SK-N-SH treated with all-trans-retinoic acid at 6 μM for 48 hours (cell line): ENCODE results near the gene ETAA1.

Experiments used
- ATAC-seq: fragments of 200-7000 bp; cut with Tn5 transposase; 3 replicates; pipeline ENCODE4 v1.9.1; 2020; ENCODE audit warnings: mild to moderate bottlenecking, moderate library complexity
- ARNTL ChIP-seq: fragments of 450-650 bp; formaldehyde crosslinking; IDR thresholded peaks from 2 replicates; pipeline ENCODE4 v1.5.0; 2020; ENCODE audit warnings: low read depth, mild to moderate bottlenecking, moderate library complexity, borderline replicate concordance
- BACH2 ChIP-seq: fragments of 250-450 bp; sonication (Bioruptor Pico); IDR thresholded peaks from 2 replicates; pipeline ENCODE4 v1.9.0; 2021; ENCODE audit warnings: mild to moderate bottlenecking, borderline replicate concordance
- CREB5 ChIP-seq: fragments of 250-450 bp; sonication (Bioruptor Pico); IDR thresholded peaks from 2 replicates; pipeline ENCODE4 v1.5.1; 2020; ENCODE audit warnings: low read depth, mild to moderate bottlenecking, moderate library complexity
- CSDC2 ChIP-seq: fragments of 250-450 bp; sonication (Bioruptor Pico); IDR thresholded peaks from 2 replicates; pipeline ENCODE4 v1.5.0; 2020; ENCODE audit warnings: mild to moderate bottlenecking, moderate library complexity
- CSRNP3 ChIP-seq: fragments of 250-450 bp; sonication (Bioruptor Pico); IDR thresholded peaks from 2 replicates; pipeline ENCODE4 v1.5.1; 2021; ENCODE audit warnings: mild to moderate bottlenecking, moderate library complexity
- GLIS3 ChIP-seq: fragments of 250-450 bp; sonication (Bioruptor Pico); IDR thresholded peaks from 2 replicates; pipeline ENCODE4 v1.5.0; 2020; ENCODE audit warnings: mild to moderate bottlenecking, moderate library complexity
- ISL1 ChIP-seq: fragments of 250-450 bp; sonication (Bioruptor Pico); IDR thresholded peaks from 2 replicates; pipeline ENCODE4 v2.1.2; 2022; ENCODE audit warnings: mild to moderate bottlenecking, moderate library complexity
- OSR1 ChIP-seq: fragments of 250-450 bp; sonication (Bioruptor Pico); IDR thresholded peaks from 2 replicates; pipeline ENCODE4 v1.8.0; 2022; ENCODE audit warnings: moderate library complexity, mild to moderate bottlenecking, inconsistent platforms
- PATZ1 ChIP-seq: fragments of 250-450 bp; sonication (Bioruptor Pico); IDR thresholded peaks from 2 replicates; pipeline ENCODE4 v1.8.0; 2020; ENCODE audit warnings: mild to moderate bottlenecking, moderate library complexity, borderline replicate concordance
- POU6F1 ChIP-seq: fragments of 250-450 bp; sonication (Bioruptor Pico); IDR thresholded peaks from 2 replicates; pipeline ENCODE4 v1.8.0; 2021; ENCODE audit warnings: low read depth, mild to moderate bottlenecking, moderate library complexity, borderline replicate concordance
- PPARA ChIP-seq: fragments of 250-450 bp; sonication (Bioruptor Pico); IDR thresholded peaks from 2 replicates; pipeline ENCODE4 v1.5.0; 2020; ENCODE audit warnings: mild to moderate bottlenecking, borderline replicate concordance
- RARB ChIP-seq: fragments of 250-450 bp; sonication (Bioruptor Pico); IDR thresholded peaks from 2 replicates; pipeline ENCODE4 v1.8.0; 2021; ENCODE audit warnings: mild to moderate bottlenecking, moderate library complexity
- SNAI2 ChIP-seq: fragments of 250-450 bp; sonication (Bioruptor Pico); IDR thresholded peaks from 2 replicates; pipeline ENCODE4 v1.5.0; 2020; ENCODE audit warnings: mild to moderate bottlenecking, moderate library complexity
- TCF4 ChIP-seq: fragments of 250-450 bp; sonication (Bioruptor Pico); IDR thresholded peaks from 2 replicates; pipeline ENCODE4 v1.8.0; 2021; ENCODE audit warnings: mild to moderate bottlenecking, moderate library complexity, borderline replicate concordance
- TOX ChIP-seq: fragments of 250-450 bp; sonication (Bioruptor Pico); IDR thresholded peaks from 2 replicates; pipeline ENCODE4 v1.8.0; 2021; ENCODE audit warnings: mild to moderate bottlenecking, moderate library complexity, borderline replicate concordance
- TSHZ2 ChIP-seq: fragments of 250-450 bp; sonication (Bioruptor Pico); IDR thresholded peaks from 2 replicates; pipeline ENCODE4 v1.5.0; 2020; ENCODE audit warnings: mild to moderate bottlenecking, moderate library complexity
- ZC3H10 ChIP-seq: fragments of 250-450 bp; sonication (Bioruptor Pico); IDR thresholded peaks from 2 replicates; pipeline ENCODE4 v1.5.1; 2021; ENCODE audit warnings: mild to moderate bottlenecking, moderate library complexity
- ZFP30 ChIP-seq: fragments of 450-650 bp; formaldehyde crosslinking; IDR thresholded peaks from 2 replicates; pipeline ENCODE4 v1.5.0; 2022; ENCODE audit warnings: mild to moderate bottlenecking, moderate library complexity
- ZNF70 ChIP-seq: fragments of 450-650 bp; formaldehyde crosslinking; IDR thresholded peaks from 2 replicates; pipeline ENCODE4 v1.5.0; 2020; ENCODE audit warnings: mild to moderate bottlenecking, moderate library complexity
- ZNF8 ChIP-seq: fragments of 450-650 bp; formaldehyde crosslinking; IDR thresholded peaks from 2 replicates; pipeline ENCODE4 v1.5.0; 2020; ENCODE audit warnings: mild to moderate bottlenecking, moderate library complexity

ETAA1 gene

GRCh38 chr2:67397143-67397986, at the start of gene ETAA1:
Gene ETAA1 (plus strand): TSS chr2:67397333. CDS start chr2:67397449, 116 bp downstream.
- ATAC-seq: peak; percentile 97
- TF ChIP-seq GLIS3 (CRISPR knock-in tag): no peak
- no peak for TF ChIP-seq ZC3H10 (CRISPR knock-in tag)
- TF ChIP-seq TSHZ2 (CRISPR knock-in tag): no peak
- TF ChIP-seq CREB5 (CRISPR knock-in tag): no peak
- TF ChIP-seq CSDC2 (CRISPR knock-in tag): no peak
- TF ChIP-seq TOX: no peak
- TF ChIP-seq ISL1: no peak
- no peak for TF ChIP-seq ARNTL (CRISPR knock-in tag)
- TF ChIP-seq SNAI2 (CRISPR knock-in tag): no peak
- TF ChIP-seq OSR1: no peak
- TF ChIP-seq BACH2 (CRISPR knock-in tag): no peak
- TF ChIP-seq CSRNP3: no peak
- no peak for TF ChIP-seq TCF4 (CRISPR knock-in tag)

- TF ChIP-seq TCF4 (CRISPR knock-in tag): 0 out of 2 replicates have a peak, but pooled peaks have one; percentile 18
- no peak for TF ChIP-seq GLIS3 (CRISPR knock-in tag)
- TF ChIP-seq ISL1: peak; percentile 53
- ATAC-seq: peak; percentile 46; the same call in 1 of the 3 replicates
These were observed 30.2 kb upstream of the ETAA1 start for GRCh38 chr2:67366832-67367412.

GRCh38 chr2:67374481-67374880, 22.7 kb upstream of the ETAA1 start:
- ATAC-seq: peak; percentile 63
- no peak for TF ChIP-seq RARB (CRISPR knock-in tag)
- no peak for TF ChIP-seq ARNTL (CRISPR knock-in tag)
- no peak for TF ChIP-seq CREB5 (CRISPR knock-in tag)
- TF ChIP-seq BACH2 (CRISPR knock-in tag): no peak
- no peak for TF ChIP-seq ZFP30 (CRISPR knock-in tag)
- no peak for TF ChIP-seq GLIS3 (CRISPR knock-in tag)
- no peak for TF ChIP-seq ZC3H10 (CRISPR knock-in tag)
- no peak for TF ChIP-seq TSHZ2 (CRISPR knock-in tag)
- TF ChIP-seq ZNF70 (CRISPR knock-in tag): no peak
- TF ChIP-seq PPARA (CRISPR knock-in tag): no peak
- TF ChIP-seq CSDC2 (CRISPR knock-in tag): no peak
- no peak for TF ChIP-seq ZNF8
- no peak for TF ChIP-seq CSRNP3
- TF ChIP-seq POU6F1 (CRISPR knock-in tag): no peak
- no peak for TF ChIP-seq PATZ1
- no peak for TF ChIP-seq OSR1
